K562 (cell line): ENCODE measurements around the gene HAND2. TPM values are rescaled to one million over a fixed set of nuclear protein-coding genes. Genes with fewer than 3 reads are reported as not detected.

Experiments used
- ATAC-seq: fragments of 200-7000 bp; cut with Tn5 transposase; 3 replicates; pipeline ENCODE4 v1.9.1; 2020; ENCODE audit warnings: moderate library complexity
- BruUV-seq: library from RNA; stranded (reverse); fragments of 400-500 nt; replicated peaks from 2 replicates; lab custom pipeline; 2021; lab: Mats Ljungman, UMichigan
- CTCF ChIA-PET: fragments of 300-600 bp; formaldehyde crosslinking; extraction: SDS; loops from one replicate; lab custom pipeline; 2021; ENCODE audit warnings: low intra/inter-chr PET ratio; lab: Yijun Ruan, JAX
- POLR2A ChIA-PET: fragments of 300-600, 350-650 bp; sonication (Branson Sonifier 250); formaldehyde crosslinking; extraction: SDS; loops from one replicate; lab custom pipeline; 2021; ENCODE audit warnings: antibody characterized with exemption, inconsistent platforms; lab: Yijun Ruan, JAX
- DNase-seq, 4 experiments: peaks; one replicate each; pipeline versions ENCODE4 v3.0.0 to v3.0.0-alpha.2; 2011 to 2018; ENCODE audit warnings: low spot score in 3 of 4, mixed read lengths in 3 of 4; ENCODE audit errors: extremely low read depth in 1 of 4
- FAIRE-seq: peaks from 2 replicates; lab custom pipeline; 2011; peaks lifted over from hg19 to GRCh38; lab: Jason Lieb, UNC
- H2AFZ ChIP-seq: 2 replicates; pipeline ENCODE4 v1.6.0; 2011; ENCODE audit warnings: low read depth, low read length, control low read depth, inconsistent platforms
- H3K27ac ChIP-seq: fragments of 200-600 bp; 3 replicates; pipeline ENCODE4 v1.8.0; 2011; ENCODE audit warnings: low read depth, mild to moderate bottlenecking, control low read depth, inconsistent platforms, low read length, moderate library complexity, mixed read lengths; ENCODE audit errors: extremely low read depth
- H3K27me3 ChIP-seq, 2 experiments: fragments of 300-600 bp in 1 of 2; 2 replicates in 1 of 2; 3 replicates in 1 of 2; pipeline versions ENCODE4 v1.6.0 to v1.8.0; 2011; ENCODE audit warnings: inconsistent platforms in 2 of 2, low read length in 2 of 2, mild to moderate bottlenecking in 1 of 2, mixed read lengths in 1 of 2, moderate library complexity in 1 of 2; ENCODE audit not compliant: control insufficient read depth in 2 of 2, insufficient read depth in 2 of 2
- H3K36me3 ChIP-seq: fragments of 300-600 bp; 3 replicates; pipeline ENCODE4 v1.8.0; 2011; ENCODE audit warnings: mild to moderate bottlenecking, low read length, inconsistent platforms; ENCODE audit not compliant: control insufficient read depth, insufficient read depth
- H3K4me1 ChIP-seq, 2 experiments: fragments of 200-600 bp in 1 of 2; replicated peaks in 1 of 2; 2 replicates in 1 of 2; 3 replicates in 1 of 2; pipeline versions ENCODE4 v1.5.1 to v1.8.0; 2011; ENCODE audit warnings: inconsistent platforms in 2 of 2, low read length in 2 of 2, mild to moderate bottlenecking in 1 of 2, mixed read lengths in 1 of 2, moderate library complexity in 1 of 2; ENCODE audit not compliant: control insufficient read depth in 2 of 2, insufficient read depth in 2 of 2
- H3K4me2 ChIP-seq: 2 replicates; pipeline ENCODE4 v1.6.1; 2011; ENCODE audit warnings: low read length, control low read depth, inconsistent platforms, mixed read lengths; ENCODE audit not compliant: insufficient read depth
- H3K4me3 ChIP-seq: fragments of 200-600 bp; sonication (generic), shearing (Covaris generic); 2 replicates; pipeline ENCODE4 v1.5.1; 2016; ENCODE audit warnings: control low read depth, inconsistent platforms
- H3K79me2 ChIP-seq: fragments of 200-600 bp; 3 replicates; pipeline ENCODE4 v1.8.0; 2011; ENCODE audit warnings: low read length, inconsistent platforms; ENCODE audit not compliant: control insufficient read depth, insufficient read depth
- H3K9ac ChIP-seq, 2 experiments: 2 replicates each; pipeline versions ENCODE4 v1.6.0 to v1.6.1; 2011; ENCODE audit warnings: low read depth in 2 of 2, low read length in 2 of 2, control low read depth in 1 of 2, inconsistent platforms in 1 of 2, mild to moderate bottlenecking in 1 of 2, mixed read lengths in 1 of 2; ENCODE audit not compliant: insufficient read depth in 1 of 2
- H3K9me1 ChIP-seq: one replicate; pipeline ENCODE4 v1.6.0; 2011; ENCODE audit warnings: inconsistent platforms, mild to moderate bottlenecking, low read length, moderate library complexity; ENCODE audit not compliant: control insufficient read depth, insufficient read depth
- H3K9me3 ChIP-seq: replicated peaks from 2 replicates; pipeline ENCODE4 v1.5.1; 2011; ENCODE audit warnings: low read depth, low read length, inconsistent platforms; ENCODE audit not compliant: control insufficient read depth, insufficient read depth
- H4K20me1 ChIP-seq: replicated peaks from 2 replicates; pipeline ENCODE4 v1.6.1; 2011; ENCODE audit warnings: low read length, inconsistent platforms, mixed read lengths; ENCODE audit not compliant: control insufficient read depth, insufficient read depth
- ARID2 ChIP-seq: fragments of 450-650 bp; IDR thresholded peaks from 2 replicates; pipeline ENCODE4 v1.6.1; 2017; ENCODE audit warnings: antibody characterized with exemption, mild to moderate bottlenecking
- CC2D1A ChIP-seq: fragments of 450-650 bp; IDR thresholded peaks from 2 replicates; pipeline ENCODE4 v1.6.1; 2017; ENCODE audit warnings: mild to moderate bottlenecking
- JUNB ChIP-seq: fragments of 450-650 bp; formaldehyde crosslinking; conservative IDR thresholded peaks from 2 replicates; pipeline ENCODE4 v1.4.0; 2020; ENCODE audit warnings: mild to moderate bottlenecking
- RAD21 ChIP-seq, 2 experiments: fragments of 250-450 bp in 1 of 2; fragments of 450-650 bp in 1 of 2; sonication (Bioruptor Pico) in 1 of 2; formaldehyde crosslinking in 1 of 2; IDR thresholded peaks in 1 of 2; conservative IDR thresholded peaks in 1 of 2; 2 replicates each; pipeline versions ENCODE4 v1.4.0 to v1.8.0; 2020 to 2022; ENCODE audit warnings: mild to moderate bottlenecking in 2 of 2, moderate library complexity in 1 of 2
- REST ChIP-seq, 2 experiments: fragments of 450-650 bp; formaldehyde crosslinking in 1 of 2; IDR thresholded peaks; 2 replicates each; pipeline versions ENCODE4 v1.4.0 to v1.6.1; 2014 to 2020; ENCODE audit warnings: mild to moderate bottlenecking in 2 of 2, borderline replicate concordance in 1 of 2, low read depth in 1 of 2
- SRSF1 ChIP-seq: fragments of 200-400 bp; formaldehyde crosslinking; IDR thresholded peaks from 2 replicates; pipeline ENCODE4 v1.6.1; 2017; ENCODE audit warnings: mild to moderate bottlenecking, low read depth, low read length, moderate library complexity
- XRCC5 ChIP-seq: fragments of 200-400 bp; formaldehyde crosslinking; IDR thresholded peaks from 2 replicates; pipeline ENCODE4 v1.6.1; 2017; ENCODE audit warnings: low read depth, mild to moderate bottlenecking, low read length
- WGBS: fragments of 100-300 bp; shearing (Covaris generic); methylation state at CpG from one replicate; pipeline ENCODE4 v1.1.6; 2016; ENCODE audit warnings: low coverage, mixed read lengths; ENCODE audit not compliant: insufficient coverage; ENCODE audit errors: missing lambda C conversion rate; 5-methylcytosine and 5-hydroxymethylcytosine counted together
- in situ Hi-C: fragments of 300-500 bp; cut with MboI; formaldehyde crosslinking; loops from 4 replicates; pipeline ENCODE4 v1.15.0; 2018; ENCODE audit warnings: inconsistent platforms, mixed read lengths
- intact Hi-C: fragments of 100-400 bp; cut with micrococcal nuclease; formaldehyde crosslinking; loops from 2 replicates; pipeline ENCODE4 v1.14.2; 2022
- polyA plus RNA-seq, 8 experiments: library from polyadenylated mRNA; depleted of rRNA in 4 of 8; stranded (reverse) in 5 of 8; unstranded in 3 of 8; fragments of >200 nt; fragmentation: Nextera tagmentation in 2 of 8; fragmentation: Illumina TruSeq in 1 of 8; extraction: Ambion mirVana in 2 of 8; extraction: Trizol in 1 of 8; gene quantifications; 2 replicates each; pipeline versions ENCODE4 v1.2.1 to v1.2.3, GENCODE V29; 2011 to 2014; ENCODE audit warnings: inconsistent platforms in 1 of 8, missing spikeins in 1 of 8
- total RNA-seq, 7 experiments: library from RNA; depleted of rRNA in 6 of 7; stranded (reverse); fragments of >200 nt in 6 of 7; fragmentation: Illumina TruSeq in 2 of 7; extraction: Trizol in 2 of 7; gene quantifications; 2 replicates each; pipeline versions ENCODE4 v1.2.1 to v1.2.3, GENCODE V29; 2011 to 2021; ENCODE audit warnings: low replicate concordance in 1 of 7
- TF ChIP-seq, protein P1 (sequence below): fragments of 450-650 bp; formaldehyde crosslinking; IDR thresholded peaks from 2 replicates; pipeline ENCODE4 v1.4.0; 2020; ENCODE audit warnings: mild to moderate bottlenecking, moderate library complexity
- TF ChIP-seq, protein P2 (sequence below): fragments of 450-650 bp; IDR thresholded peaks from 2 replicates; pipeline ENCODE4 v1.6.1; 2016; ENCODE audit warnings: missing biosample characterization, missing genetic modification characterization

HAND2 gene
- total and polyA plus RNA-seq, 9 of the 15 experiments (the other 6 are each of a cell fraction or from before 2014, with no cell fraction given) = 1.7 to 12.8 (median 4.9) TPM

- CTCF ChIA-PET = interaction anchor here (0.7 to 1.3 kb wide), 4 partner anchors 80 to 651 kb away, joined by 3 to 5 read pairs (median 4); no protein-coding TSS in a partner anchor
- intact Hi-C loops = loop anchor here (1.0 to 10.0 kb wide), 5 partner anchors 242 to 813 kb away; no protein-coding TSS in a partner anchor
- BruUV-seq = no TSS peak
- DNase-seq (peak; percentile 44 to 78 (median 58)), FAIRE-seq (peak; percentile 94), ATAC-seq (peak; percentile 98)
- Histone ChIP-seq H3K9ac (no peak overlapping the region), H3K4me2 (no peak overlapping the region), H4K20me1 (no peaks in the 10 kb centered on the region), H3K36me3 (no peaks in the 10 kb centered on the region), H3K27me3 (no peaks in the 10 kb centered on the region; a peak in 1 of 5 replicates), H3K79me2 (no peaks in the 10 kb centered on the region), H3K4me1 (peaks cover 0 to 11% of the 10 kb centered on the region in 2 experiments; a peak in 2 of 5 replicates), H3K9me1 (no peaks in the 10 kb centered on the region), H2AFZ (peak overlapping the region; percentile 81), H3K4me3 (no peak overlapping the region), H3K27ac (no peak overlapping the region), H3K9me3 (no peaks in the 10 kb centered on the region; the same call in 1 of the 2 replicates)
- in situ Hi-C loops = loop anchor here (25.0 kb wide), 1 partner anchor 481 kb away; no protein-coding TSS in a partner anchor
- POLR2A ChIA-PET = interaction anchor here (0.5 to 1.0 kb wide), 2 partner anchors 12 to 663 kb away, joined by 3 read pairs; no protein-coding TSS in a partner anchor
- 18% methylated on average over 9 of the region's 9 CpGs for WGBS
- TF ChIP-seq SRSF1 = no peak
- TF ChIP-seq, protein P1, sequence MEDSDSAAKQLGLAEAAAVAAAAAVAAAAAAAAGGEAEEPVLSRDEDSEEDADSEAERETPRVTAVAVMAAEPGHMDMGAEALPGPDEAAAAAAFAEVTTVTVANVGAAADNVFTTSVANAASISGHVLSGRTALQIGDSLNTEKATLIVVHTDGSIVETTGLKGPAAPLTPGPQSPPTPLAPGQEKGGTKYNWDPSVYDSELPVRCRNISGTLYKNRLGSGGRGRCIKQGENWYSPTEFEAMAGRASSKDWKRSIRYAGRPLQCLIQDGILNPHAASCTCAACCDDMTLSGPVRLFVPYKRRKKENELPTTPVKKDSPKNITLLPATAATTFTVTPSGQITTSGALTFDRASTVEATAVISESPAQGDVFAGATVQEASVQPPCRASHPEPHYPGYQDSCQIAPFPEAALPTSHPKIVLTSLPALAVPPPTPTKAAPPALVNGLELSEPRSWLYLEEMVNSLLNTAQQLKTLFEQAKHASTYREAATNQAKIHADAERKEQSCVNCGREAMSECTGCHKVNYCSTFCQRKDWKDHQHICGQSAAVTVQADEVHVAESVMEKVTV (CRISPR knock-in tag) = peak; percentile 63
- TF ChIP-seq, protein P2, sequence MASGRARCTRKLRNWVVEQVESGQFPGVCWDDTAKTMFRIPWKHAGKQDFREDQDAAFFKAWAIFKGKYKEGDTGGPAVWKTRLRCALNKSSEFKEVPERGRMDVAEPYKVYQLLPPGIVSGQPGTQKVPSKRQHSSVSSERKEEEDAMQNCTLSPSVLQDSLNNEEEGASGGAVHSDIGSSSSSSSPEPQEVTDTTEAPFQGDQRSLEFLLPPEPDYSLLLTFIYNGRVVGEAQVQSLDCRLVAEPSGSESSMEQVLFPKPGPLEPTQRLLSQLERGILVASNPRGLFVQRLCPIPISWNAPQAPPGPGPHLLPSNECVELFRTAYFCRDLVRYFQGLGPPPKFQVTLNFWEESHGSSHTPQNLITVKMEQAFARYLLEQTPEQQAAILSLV = no peak
- TF ChIP-seq CC2D1A = peak; percentile 64
- TF ChIP-seq XRCC5 = 0 out of 2 replicates have a peak, but pooled peaks have one; percentile 19
- TF ChIP-seq ARID2 = 0 out of 2 replicates have a peak, but pooled peaks have one; percentile 45
- no peak for TF ChIP-seq JUNB (CRISPR knock-in tag)
- peak; percentile 70 to 79 for TF ChIP-seq RAD21 (CRISPR knock-in tag; conservative IDR thresholded peaks at IDR 0.05 in 1 of 2, IDR thresholded peaks at IDR 0.05 in 1 of 2)
- TF ChIP-seq REST (IDR thresholded peaks at IDR 0.05; ENCODE audit: borderline replicate concordance) = peak; percentile 81; the same call in 1 of the 2 replicates
- no peak for TF ChIP-seq REST (CRISPR knock-in tag; IDR thresholded peaks at IDR 0.05; ENCODE audit: low read depth)
Observed at GRCh38 chr4:173505924-173506518, 24.0 kb downstream of the HAND2 start.
